IPS-NIHi7 (cell line): ENCODE data around the gene MAGI1.

Experiments used
- DNase-seq: peaks from one replicate; pipeline ENCODE4 v3.0.0; 2012; ENCODE audit warnings: mixed read lengths; ENCODE audit errors: extremely low spot score

Gene MAGI1

GRCh38 chr3:65483480-65483879 is 555.2 kb downstream of the MAGI1 start:
- peak; percentile 46 for DNase-seq

- DNase-seq: no peak
Observed at GRCh38 chr3:65483011-65483410, 555.7 kb downstream of the MAGI1 start.

GRCh38 chr3:65481085-65481484 is 557.6 kb downstream of the MAGI1 start:
- no peak for DNase-seq

- no peak for DNase-seq
Observed at GRCh38 chr3:65479990-65480389, 558.7 kb downstream of the MAGI1 start.

- peak; percentile 28 for DNase-seq
Observed at GRCh38 chr3:65478551-65479500, 559.9 kb downstream of the MAGI1 start.

- DNase-seq: no peak
Observed at GRCh38 chr3:65473736-65474135, 565.0 kb downstream of the MAGI1 start.

GRCh38 chr3:65472501-65472900 is 566.2 kb downstream of the MAGI1 start:
- no peak for DNase-seq

GRCh38 chr3:65466300-65466988 is 572.3 kb downstream of the MAGI1 start:
- DNase-seq: peak; percentile 74

- DNase-seq: no peak
Observed at GRCh38 chr3:65449841-65450428, 588.8 kb downstream of the MAGI1 start.

GRCh38 chr3:65448120-65448519 is 590.6 kb downstream of the MAGI1 start:
- DNase-seq: no peak

GRCh38 chr3:65445573-65446169 is 593.0 kb downstream of the MAGI1 start:
- no peak for DNase-seq

GRCh38 chr3:65444447-65444815 is 594.3 kb downstream of the MAGI1 start:
- no peak for DNase-seq

- no peak for DNase-seq
Observed at GRCh38 chr3:65443739-65444446, 594.8 kb downstream of the MAGI1 start.

- peak; percentile 79 for DNase-seq
Observed at GRCh38 chr3:65439641-65440284, 599.0 kb downstream of the MAGI1 start.

- DNase-seq: no peak
Observed at GRCh38 chr3:65438612-65439011, 600.1 kb downstream of the MAGI1 start.

GRCh38 chr3:65438096-65438495 is 600.6 kb downstream of the MAGI1 start:
- no peak for DNase-seq

- DNase-seq: peak; percentile 37
Observed at GRCh38 chr3:65436580-65436979, 602.1 kb downstream of the MAGI1 start.

- DNase-seq: no peak
Observed at GRCh38 chr3:65433480-65433879, 605.2 kb downstream of the MAGI1 start.

- DNase-seq: no peak
Observed at GRCh38 chr3:65432388-65433003, 606.2 kb downstream of the MAGI1 start.

GRCh38 chr3:65425880-65426279 is 612.8 kb downstream of the MAGI1 start:
- DNase-seq: peak; percentile 42

- DNase-seq: no peak
Observed at GRCh38 chr3:65422154-65422553, 616.6 kb downstream of the MAGI1 start.
